Measurements from ENCODE around the gene ARHGAP45. TPM values are rescaled to one million over a fixed set of nuclear protein-coding genes. Genes with fewer than 3 reads are reported as not detected.
"Not testable (repeated sequence)": the region's sequence is repeated elsewhere in the genome, so short reads cannot be mapped to it uniquely, and the experiment has no call there.

Gene ARHGAP45
- total RNA-seq, 2 donors from 2014 or later: 171 to 174 TPM

DNA sequence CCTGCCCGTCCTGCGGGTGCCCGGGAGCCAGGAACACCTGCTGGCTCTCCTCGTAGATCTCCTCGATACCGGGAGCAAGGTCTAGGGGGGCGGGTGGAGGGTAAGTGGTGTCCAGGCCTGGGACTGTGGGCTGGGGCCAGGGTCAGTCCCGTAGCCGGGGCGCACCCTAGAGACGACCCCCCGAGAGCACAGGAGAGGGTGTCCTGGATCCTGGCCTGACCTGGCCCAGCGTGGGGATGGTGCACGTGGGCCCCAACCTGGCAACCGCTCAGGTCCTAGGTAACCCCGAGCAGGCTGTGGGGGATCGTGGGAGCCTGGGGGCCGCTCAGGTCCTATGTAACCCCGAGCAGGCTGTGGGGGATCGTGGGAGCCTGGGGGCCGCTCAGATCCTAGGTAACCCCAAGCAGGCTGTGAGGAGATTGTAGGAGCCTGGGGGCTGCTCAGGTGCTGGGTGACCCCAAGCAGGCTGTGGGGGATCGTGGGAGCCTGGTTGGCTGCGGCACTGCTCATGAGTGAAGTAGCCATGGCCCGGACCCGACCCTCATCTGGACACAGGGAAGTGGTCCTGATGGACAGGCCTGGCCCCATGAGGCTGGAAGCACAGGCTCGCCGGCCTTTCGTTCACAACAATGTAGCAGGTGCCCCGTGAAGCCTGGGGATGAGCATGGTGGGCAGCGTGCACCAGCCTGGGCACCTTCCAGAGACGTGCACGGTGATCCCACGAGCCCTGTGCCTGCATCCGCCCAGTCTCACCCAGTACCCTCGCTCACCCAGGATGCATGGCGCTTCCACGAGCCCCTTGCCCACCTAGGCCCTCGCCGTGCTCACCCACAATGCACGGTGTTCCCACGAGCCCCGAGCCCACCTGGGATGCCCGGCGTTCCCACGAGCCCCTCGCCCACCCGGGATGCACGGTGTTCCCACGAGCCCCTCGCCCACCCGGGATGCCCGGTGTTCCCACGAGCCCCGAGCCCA is 43.0 kb downstream of the ARHGAP45 start:
- Mint-ChIP-seq H3K9me3 (no peaks in the 10 kb centered on the region), H3K36me3 (no peaks in the 10 kb centered on the region)
- peak in 1 of 2 donors; percentile 5 for ATAC-seq

DNA sequence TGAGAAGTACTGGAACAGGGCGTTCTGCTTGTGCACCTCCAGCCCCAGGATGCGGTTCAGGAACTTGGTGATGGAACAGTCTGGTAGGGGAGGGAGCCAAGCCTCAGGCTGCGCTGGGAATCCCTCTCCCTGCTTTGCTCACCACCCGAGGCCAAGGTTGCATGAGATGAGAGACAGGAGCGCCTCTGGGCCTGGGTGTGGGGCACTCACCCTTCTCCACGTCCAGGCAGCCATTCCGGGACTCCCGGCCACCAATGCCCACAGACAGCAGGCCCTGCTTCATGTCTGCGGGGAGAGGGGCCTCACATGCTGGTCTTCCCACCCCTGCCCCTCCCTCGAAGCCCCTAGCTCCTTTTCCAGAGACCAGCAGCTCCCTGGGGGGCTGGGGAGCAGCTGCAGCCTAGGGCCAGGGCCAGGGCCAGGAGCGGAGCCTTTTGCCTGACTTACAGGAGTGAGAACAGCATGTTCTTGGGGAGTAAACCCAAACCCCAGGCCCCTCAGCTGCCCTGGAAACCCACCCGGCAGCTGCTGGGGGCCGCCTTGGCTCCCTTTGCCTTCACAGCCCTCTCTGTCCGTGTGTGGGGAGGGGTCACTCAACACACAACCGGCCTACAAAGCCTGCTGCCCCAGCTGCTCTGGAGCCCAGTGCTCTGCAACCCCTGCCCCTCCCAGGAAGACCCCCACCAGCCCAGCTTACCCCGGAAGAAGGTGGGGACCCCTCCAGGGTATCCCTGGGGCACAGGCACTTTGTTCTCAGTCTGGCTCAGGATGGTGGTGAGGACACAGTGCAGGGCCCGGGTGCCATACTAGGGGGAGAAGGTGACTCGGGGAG is 44.1 kb downstream of the ARHGAP45 start:
- H3K36me3 Mint-ChIP-seq: no peaks in the 10 kb centered on the region
- ATAC-seq (no peak), DNase-seq (ENCODE audit: low spot score in 2 of 2) (no peak)
- no peaks in the 10 kb centered on the region for H3K9me3 Mint-ChIP-seq
- no peak overlapping the region for H3K27ac Mint-ChIP-seq

More for the DNA sequence above, 43.0 kb downstream of the ARHGAP45 start:
- no peak for DNase-seq (ENCODE audit: low spot score in 2 of 2)
- H3K27ac Mint-ChIP-seq: no peak overlapping the region

DNA sequence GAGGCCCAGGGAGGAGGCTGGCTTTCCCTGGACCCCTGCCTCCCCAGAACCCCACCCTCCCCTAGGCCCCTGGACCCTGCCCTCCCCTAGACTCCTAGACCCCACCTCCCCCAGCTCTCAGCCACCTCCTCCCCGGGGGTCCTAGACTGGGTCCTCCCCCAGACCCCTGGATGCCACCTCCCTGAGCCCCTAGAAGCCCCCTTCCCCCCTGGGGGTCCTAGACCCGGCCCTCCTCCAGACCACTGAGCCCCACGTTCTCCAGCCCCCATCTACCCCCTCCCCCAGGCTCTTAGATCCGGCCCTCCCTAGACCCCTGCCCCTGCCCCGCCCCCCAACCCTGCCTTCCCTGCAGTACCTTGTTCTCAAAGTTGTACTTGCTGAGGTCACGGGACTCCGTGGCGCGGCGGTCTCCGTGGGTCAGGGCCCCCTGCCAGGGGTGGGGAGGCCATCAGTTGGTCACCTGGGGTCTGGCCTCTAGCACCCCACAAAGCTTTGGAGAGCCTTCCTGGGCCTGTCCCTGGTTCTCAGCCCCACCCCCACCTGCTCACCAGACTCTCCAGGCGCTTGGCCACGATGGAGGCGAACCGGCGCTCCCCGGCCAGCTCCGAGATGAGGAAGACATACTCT is 44.8 kb downstream of the ARHGAP45 start:
- no peak for DNase-seq (ENCODE audit: low spot score in 2 of 2)
- Mint-ChIP-seq H3K9me3 (no peaks in the 10 kb centered on the region), H3K36me3 (no peaks in the 10 kb centered on the region), H3K27ac (no peak overlapping the region)
- ATAC-seq: no peak

DNA sequence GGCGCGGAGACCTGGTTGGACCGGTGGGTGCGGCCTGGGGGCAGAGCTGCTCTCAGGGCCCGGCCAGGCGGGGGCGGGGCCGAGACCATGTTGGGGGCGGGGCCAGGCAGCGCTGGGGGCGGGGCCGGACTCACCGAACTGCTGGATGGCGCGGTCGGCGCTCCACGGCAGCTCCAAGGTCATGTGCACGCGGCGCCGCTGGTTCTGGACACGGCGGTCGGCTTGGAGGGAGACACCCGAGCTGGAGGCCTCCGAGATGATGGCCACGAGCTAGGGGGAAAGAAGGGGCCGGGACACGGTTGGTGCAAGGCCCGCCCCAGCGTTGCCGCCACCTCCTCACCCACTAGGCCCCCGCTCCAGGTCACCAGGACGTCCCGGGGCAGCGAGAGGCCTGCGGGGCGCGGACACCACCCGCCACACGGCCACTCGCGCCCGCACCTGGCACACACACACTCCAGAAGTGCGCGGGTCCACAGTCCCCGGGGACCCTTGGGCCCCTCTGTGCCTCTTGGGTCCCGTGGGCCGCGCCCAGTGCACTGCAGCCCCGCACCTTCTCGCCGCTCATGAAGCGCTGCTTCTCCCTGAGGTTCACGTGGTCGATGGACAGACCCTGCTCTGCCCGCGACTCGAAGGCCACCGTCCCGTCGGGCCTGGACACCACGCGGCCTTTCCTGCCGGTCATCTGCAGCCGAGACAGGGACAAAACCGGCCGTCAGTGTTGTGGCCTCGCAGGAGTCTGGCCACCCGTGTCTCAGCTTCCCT is 45.5 kb downstream of the ARHGAP45 start:
- no peak for ATAC-seq
- H3K36me3 Mint-ChIP-seq: no peaks in the 10 kb centered on the region

DNA sequence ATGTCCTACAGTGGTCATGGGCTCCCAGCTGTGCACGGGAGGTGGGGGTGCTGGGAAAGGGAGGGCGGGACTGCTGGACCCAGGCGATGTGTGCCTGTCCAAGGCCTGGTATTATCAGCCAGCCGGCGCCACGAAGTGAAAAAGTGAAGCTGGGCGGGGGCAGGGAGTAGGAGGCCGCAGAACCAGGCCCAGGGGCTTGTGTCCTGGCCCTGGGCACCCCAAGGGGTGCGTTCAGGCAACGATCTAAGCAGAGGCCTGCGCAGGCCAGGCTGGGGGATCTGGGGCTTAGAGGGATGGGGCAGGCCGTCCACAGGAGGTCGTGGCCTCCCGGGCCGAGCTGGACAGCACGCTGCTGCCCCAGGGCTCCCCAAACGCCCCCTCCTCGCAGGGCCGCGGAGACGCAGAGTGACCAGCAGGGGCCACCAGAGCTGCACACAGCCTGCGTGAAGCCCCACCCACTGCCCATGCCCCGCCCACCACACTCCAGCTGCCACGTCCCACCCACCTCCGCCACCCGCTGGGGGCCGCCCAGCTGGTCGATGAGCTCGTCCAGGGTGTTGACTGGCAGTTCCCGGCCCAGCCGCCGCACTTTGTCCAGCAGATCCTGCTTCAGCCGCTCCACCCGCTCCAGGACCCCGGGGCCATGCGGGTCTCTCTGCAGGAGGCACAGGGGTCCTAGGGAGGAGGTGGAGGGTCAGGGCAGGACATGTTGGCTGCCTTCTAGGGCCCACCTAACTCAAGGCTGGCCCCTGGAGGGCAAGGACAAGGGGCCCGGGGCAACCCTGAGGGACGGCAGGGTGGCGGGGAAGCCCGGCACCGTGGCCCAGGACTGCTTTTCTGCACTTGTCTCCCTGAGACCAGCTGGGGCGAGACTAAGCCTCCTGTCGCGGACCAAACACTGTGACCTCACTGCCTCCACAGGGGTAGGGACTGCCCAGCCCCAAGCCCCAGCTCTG is 46.3 kb downstream of the ARHGAP45 start:
- peak in 1 of 2 donors; percentile 81 for DNase-seq (ENCODE audit: low spot score in 2 of 2)
- peak overlapping the region; percentile 32 to 44 for H3K27ac Mint-ChIP-seq
- peaks cover 0 to 3% of the 10 kb centered on the region in 2 donors for H3K36me3 Mint-ChIP-seq
- ATAC-seq: peak; percentile 56 to 70
- H3K9me3 Mint-ChIP-seq: no peaks in the 10 kb centered on the region

More for the DNA sequence above, 45.5 kb downstream of the ARHGAP45 start:
- no peak for DNase-seq (ENCODE audit: low spot score in 2 of 2)
- Mint-ChIP-seq H3K27ac (peak overlapping the region; percentile 32 to 77), H3K9me3 (no peaks in the 10 kb centered on the region)

DNA sequence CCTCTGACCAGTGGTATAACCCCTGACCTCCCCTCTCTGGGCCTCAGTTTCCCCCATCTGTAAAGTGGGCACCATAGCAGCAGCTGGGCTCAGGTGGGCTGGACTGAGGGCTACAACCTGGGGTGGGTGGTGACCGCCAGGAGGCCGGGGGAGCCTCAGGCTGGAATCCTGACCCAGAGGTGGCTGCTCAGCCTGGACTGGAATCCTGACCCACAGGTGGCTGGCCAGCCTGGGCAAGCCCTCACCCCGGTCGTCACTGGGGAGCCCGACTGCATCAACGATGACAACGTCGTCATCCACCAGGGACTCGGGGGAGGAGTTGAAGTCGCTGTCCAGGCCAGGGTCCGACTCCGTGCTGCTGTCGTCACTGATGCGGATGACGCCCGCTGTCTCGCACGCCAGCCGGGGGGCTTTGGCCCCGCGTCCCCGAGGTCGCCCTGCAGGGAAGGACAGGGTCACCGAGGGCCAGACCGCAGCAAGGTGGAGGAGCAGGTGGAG is 47.1 kb downstream of the ARHGAP45 start:
- Mint-ChIP-seq H3K9me3 (no peaks in the 10 kb centered on the region), H3K36me3 (peaks cover 0 to 7% of the 10 kb centered on the region in 2 donors), H3K27ac (peak overlapping the region in 1 of 2 donors; percentile 32)
- ATAC-seq (no peak), DNase-seq (ENCODE audit: low spot score in 2 of 2) (no peak)

DNA sequence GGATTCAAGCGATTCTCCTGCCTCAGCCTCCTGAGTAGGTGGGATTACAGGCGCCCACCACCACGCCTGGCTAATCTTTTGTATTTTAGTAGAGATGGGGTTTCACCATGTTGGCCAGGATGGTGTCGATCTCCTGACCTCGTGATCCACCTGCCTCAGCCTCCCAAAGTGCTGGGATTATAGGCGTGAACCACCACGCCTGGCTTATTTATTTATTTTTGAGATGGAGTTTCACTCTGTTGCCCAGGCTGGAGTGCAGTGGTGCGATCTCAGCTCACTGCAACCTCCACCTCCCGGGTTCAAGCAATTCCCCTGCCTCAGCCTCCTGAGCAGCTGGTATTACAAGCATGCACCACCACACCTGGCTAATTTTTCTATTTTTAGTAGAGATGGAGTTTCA is 47.8 kb downstream of the ARHGAP45 start:
- H3K27ac Mint-ChIP-seq: peak overlapping the region; percentile 51 to 72
- H3K36me3 Mint-ChIP-seq: not testable (repeated sequence)

DNA sequence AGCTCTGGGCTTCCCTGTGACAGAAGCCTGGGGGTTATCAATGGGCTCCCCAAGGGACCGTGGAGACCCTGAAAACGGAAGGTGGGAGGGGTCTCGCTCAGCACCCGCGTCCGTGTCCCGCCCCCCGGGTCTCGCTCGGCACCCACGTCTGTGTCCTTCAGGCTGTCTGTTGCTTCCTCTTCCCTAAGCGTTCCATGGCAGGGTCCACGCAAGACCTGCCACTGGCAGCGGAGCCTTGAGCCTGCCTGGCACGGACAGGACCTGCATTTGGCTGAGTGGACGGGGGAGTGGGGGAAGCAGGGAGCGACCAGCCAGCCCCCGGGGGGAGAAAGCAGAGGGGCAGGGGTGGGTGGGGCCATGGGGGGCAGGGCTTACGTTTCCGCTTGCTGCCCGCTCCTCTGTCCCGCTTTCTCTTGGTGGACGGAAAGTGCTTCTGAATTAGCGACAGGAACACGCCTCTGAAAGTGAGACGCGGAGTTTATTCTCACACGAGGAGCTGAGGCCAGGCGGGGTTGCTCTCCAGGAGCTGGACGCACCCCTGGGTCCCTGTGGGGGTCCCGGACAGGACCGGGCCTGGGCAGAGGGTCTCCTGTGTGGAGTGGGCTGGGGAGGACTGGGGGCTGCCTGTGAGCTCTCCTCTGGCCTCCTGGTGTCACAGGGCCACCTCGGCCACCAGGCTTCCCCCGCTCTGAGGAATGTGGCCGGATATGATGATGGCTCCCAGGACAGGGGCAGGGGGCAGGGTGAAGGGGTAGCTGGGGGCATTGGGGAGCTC is 48.9 kb downstream of the ARHGAP45 start:
- Mint-ChIP-seq H3K27ac (peak overlapping the region in 1 of 2 donors; percentile 36), H3K36me3 (peaks cover 0 to 7% of the 10 kb centered on the region in 2 donors)
- no peak for ATAC-seq

More for the DNA sequence above, 47.8 kb downstream of the ARHGAP45 start:
- ATAC-seq; DNase-seq (ENCODE audit: low spot score in 2 of 2); H3K9me3 Mint-ChIP-seq: not testable (repeated sequence)

DNA sequence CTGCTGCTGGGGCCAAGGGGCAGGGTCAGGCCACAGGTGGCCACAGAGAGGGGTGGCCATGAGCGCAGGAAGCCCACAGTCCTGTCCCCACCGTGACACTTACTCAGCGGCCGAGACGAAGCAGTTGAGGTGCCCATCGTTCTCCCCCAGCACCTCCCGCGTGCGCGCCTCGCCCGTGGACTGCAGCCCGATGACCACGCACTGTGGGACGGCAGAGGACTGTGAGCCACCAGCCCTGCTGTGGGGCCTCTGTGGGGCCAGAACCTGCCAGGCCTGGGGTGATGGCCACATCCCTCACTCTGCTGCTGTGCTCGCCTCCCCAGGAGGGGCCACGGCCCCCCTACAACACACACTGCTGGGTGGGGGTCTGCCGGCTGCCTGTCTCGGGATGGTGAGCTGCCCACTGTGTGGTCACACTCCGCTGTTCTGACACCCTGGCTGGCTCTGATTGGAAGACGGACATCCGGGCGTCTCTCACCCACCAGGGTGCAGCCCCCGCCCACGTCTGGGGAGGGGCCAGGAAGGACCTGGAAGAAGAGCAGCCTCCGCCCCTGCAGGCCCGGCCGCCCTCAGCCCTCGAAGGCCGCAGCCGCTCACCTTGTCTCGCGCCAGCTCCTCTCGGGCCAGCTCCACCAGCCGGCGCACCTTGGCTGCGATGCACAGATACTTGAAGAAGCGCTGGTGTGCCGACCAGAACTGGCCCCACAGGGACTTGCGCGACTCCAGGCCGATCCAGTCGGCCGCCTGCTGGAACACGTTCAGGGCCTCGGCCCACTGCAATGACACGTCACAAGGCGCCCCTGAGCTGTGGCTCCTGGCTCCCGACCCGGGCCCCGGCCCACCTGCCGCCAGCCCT is 50.0 kb downstream of the ARHGAP45 start:
- DNase-seq (ENCODE audit: low spot score in 2 of 2) (no peak), ATAC-seq (no peak)
- H3K27ac Mint-ChIP-seq: no peak overlapping the region
- peaks cover 0 to 13% of the 10 kb centered on the region in 2 donors for H3K36me3 Mint-ChIP-seq
- H3K9me3 Mint-ChIP-seq: no peaks in the 10 kb centered on the region

More for the DNA sequence above, 48.9 kb downstream of the ARHGAP45 start:
- DNase-seq (ENCODE audit: low spot score in 2 of 2): no peak
- no peaks in the 10 kb centered on the region for H3K9me3 Mint-ChIP-seq

DNA sequence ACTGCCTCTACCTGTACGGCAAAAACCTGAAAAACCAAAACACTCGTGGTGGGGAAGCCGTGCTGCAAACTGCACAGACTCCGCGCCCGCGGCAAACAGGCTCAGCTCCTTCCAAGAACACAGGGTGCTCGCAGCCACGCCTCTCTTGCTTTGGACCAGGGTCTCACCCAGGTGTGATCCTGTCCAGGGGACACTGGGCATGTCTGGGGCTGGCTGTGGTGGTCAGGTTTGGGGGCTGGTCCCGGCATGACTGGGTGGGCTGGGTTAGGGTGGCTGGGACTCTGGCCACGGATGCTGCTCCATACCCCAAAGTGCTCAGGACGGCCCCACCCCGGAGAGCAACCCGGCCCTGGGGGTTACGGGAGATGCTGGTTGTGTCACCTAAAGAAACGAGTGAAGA is 50.7 kb downstream of the ARHGAP45 start:
- no peak for DNase-seq (ENCODE audit: low spot score in 2 of 2)
- Mint-ChIP-seq H3K27ac (peak overlapping the region; percentile 63 to 81), H3K9me3 (no peaks in the 10 kb centered on the region), H3K36me3 (peaks cover 0 to 13% of the 10 kb centered on the region in 2 donors)
- no peak for ATAC-seq

DNA sequence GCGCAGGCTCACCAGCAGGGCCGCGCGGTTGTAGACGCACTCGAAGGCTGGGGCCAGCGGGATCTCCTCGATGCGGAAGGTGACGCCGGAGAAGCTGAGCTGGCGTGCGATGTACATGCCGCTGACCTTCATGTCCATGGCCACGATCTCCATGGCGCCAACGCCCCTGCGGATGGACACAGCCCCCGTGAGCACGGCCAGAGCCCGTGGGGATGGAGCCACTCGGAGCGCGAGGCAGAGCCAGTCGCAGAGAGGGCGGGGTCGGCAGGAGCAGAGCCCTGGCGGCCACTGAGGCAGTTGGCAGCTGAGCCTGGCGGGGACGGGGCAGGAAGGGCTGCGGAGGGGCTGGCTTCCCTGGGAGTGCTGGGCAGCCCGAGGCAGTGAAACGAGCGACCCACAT is 52.0 kb downstream of the ARHGAP45 start:
- H3K9me3 Mint-ChIP-seq: no peaks in the 10 kb centered on the region
- peaks cover 0 to 13% of the 10 kb centered on the region in 2 donors for H3K36me3 Mint-ChIP-seq
- ATAC-seq: no peak
- peak overlapping the region; percentile 63 to 81 for H3K27ac Mint-ChIP-seq
- no peak for DNase-seq (ENCODE audit: low spot score in 2 of 2)

DNA sequence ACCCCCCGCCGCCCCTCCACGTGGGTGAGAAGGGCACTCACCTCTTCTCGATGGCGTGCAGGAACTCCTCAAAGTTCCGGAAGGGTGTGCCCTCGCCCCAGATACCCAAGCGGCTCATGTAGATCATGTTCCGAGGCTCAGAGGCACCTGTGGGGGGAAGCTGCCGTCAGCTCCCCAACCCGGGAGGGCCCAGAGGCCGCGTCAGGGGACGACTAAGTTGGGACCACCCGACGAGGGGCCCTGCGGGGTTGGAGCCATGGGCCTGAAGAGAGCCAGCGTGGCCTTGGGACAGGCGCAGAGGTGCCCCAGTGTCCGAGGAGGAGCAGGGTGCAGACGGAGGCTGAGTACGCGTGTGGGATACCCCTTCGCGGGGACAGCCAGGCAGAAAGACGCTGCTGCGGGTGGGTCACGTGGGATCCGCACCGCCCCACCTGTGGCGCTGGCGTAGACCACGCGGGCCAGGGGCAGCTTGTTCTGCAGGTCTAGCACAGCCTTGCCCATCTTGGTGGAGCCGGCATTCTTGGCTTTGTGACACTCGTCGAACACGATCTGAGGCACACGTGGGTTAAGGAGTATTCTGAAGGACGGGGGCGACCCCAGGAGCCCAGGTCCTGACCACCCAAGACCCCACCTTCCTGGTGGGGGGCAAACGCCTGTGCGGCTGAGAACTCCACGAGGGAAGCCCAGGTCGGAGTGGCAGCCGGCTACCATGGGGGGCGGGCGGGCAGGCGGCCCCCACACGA is 52.7 kb downstream of the ARHGAP45 start:
- no peak for DNase-seq (ENCODE audit: low spot score in 2 of 2)
- Mint-ChIP-seq H3K36me3 (peaks cover 0 to 13% of the 10 kb centered on the region in 2 donors), H3K9me3 (no peaks in the 10 kb centered on the region), H3K27ac (no peak overlapping the region)
- ATAC-seq: no peak

DNA sequence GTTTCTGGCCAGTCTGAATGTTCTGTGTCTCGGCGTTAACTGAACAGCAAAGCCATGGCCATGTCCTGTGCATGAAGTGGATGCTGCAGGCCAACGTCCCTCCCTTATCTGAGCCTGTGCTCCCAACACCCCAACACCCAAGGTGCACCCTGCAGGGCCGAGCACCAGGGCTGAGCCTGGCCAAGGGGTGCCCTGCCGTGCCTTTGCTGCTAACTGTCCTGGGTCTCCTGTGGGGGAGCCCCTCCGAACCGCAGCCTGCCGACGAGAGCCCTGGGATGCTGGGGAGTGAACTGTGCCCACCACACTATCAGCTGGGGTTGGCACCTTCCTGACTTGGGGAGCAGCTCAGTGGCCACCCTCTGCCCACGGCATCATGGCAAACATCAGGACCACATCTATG is 54.4 kb downstream of the ARHGAP45 start:
- Mint-ChIP-seq H3K36me3 (peaks cover 0 to 13% of the 10 kb centered on the region in 2 donors), H3K9me3 (no peaks in the 10 kb centered on the region), H3K27ac (peak overlapping the region in 1 of 2 donors; percentile 50)
- ATAC-seq: no peak
- DNase-seq (ENCODE audit: low spot score in 2 of 2): no peak

Measured in activated naive CD4-positive, alpha-beta T cell treated with anti-CD3 and anti-CD28 coated beads, Interleukin-2, amount 50 U/mL, for 72 hours (primary cell).